GM19397 (cell line): Measurements from ENCODE around the gene IZUMO2.
"Not testable (repeated sequence)": the region's sequence is repeated elsewhere in the genome, so short reads cannot be mapped to it uniquely, and the experiment has no call there.

Experiments
- ATAC-seq: cut with Tn5 transposase; IDR thresholded peaks from one replicate; pipeline ENCODE4 v1.9.1; 2021; ENCODE audit warnings: mild to moderate bottlenecking, moderate library complexity; ENCODE audit not compliant: unreplicated experiment

The IZUMO2 gene

GRCh38 chr19:50187937-50188336, 24.9 kb upstream of the IZUMO2 start:
- no peak for ATAC-seq

DNA sequence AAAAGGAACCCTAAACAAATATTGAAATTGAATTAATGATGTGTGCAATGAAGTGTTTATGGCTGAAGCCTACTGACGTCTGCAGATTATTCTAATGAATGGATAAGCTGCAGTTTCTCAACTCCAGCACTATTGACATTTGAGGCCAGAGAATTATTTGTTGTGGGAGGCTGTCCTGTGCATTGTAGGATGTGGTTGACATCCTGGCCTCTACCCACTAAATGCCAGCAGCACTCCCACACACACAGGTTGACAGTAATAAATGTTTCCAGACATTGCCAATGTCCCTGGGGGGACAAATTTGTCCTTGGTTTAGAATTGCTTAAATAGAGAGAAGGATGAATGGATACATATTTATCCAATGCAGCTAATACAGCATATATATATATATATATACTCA, 21.1 kb upstream of the IZUMO2 start:
- no peak for ATAC-seq

- ATAC-seq = no peak
Observed at GRCh38 chr19:50181121-50181520, 18.0 kb upstream of the IZUMO2 start.

GRCh38 chr19:50178859-50179537, 15.9 kb upstream of the IZUMO2 start:
- no peak for ATAC-seq

- ATAC-seq = no peak
Observed at GRCh38 chr19:50178320-50178719, 15.2 kb upstream of the IZUMO2 start.

DNA sequence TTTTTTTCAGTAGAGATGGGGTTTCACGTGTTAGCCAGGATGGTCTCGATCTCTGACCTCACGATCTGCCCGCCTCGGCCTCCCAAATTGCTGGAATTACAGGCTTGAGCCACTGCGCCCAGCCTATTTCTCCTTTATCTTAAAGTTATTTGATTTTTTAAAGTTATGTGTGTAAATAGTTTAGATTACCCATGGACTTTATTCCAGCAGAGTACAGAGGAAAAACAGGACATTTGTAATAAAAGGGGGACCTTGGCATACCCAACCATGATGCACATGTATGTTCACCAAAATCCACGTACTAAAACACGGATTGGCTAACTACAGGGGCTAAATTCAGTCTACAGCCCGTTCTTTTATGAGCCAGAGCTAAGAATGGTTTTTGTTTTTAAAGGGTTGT, 13.7 kb upstream of the IZUMO2 start:
- no peak for ATAC-seq

- no peak for ATAC-seq
Observed at GRCh38 chr19:50175924-50176323, 12.8 kb upstream of the IZUMO2 start.

- no peak for ATAC-seq
Observed at GRCh38 chr19:50174100-50174793, 11.2 kb upstream of the IZUMO2 start.

DNA sequence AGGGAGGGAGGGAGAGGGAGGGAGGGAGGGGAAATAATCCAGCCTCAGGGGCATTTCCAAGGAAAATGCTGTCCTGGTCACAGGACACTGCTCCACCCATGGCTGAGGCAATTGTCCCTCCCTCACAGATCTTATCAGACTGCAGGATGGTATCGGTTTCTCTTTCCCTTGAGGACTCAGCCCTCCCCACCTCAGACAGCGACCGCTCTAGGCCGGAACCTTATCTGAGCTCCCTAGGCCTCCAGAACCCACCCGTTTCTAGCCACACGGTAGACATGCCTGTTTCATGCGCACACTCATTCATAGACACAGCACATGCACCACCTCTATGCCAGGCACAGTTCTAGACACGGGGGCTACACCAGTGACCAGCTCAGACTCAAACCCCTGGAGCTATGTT, 10.0 kb upstream of the IZUMO2 start:
- no peak for ATAC-seq

DNA sequence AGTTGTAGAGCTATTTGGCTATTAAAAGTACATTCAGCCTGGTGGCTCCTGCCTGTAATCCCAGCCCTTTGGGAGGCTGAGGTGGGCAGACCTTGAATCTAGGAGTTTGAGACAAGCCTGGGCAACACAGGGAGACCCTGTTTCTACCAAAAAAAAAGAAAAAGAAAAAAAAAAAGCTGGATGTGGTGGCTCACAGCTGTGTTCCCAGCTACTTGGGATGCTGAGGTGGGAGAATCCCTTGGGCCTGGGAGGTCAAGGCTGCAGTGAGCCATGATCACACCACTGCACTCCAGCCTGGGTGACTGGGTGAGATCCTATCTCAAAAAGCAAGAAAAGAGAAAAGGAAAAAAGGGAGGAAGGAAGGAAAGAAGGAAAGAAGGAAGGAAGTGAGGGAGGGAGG, 9.6 kb upstream of the IZUMO2 start:
- ATAC-seq = no peak

GRCh38 chr19:50171752-50172151, 8.7 kb upstream of the IZUMO2 start:
- no peak for ATAC-seq

DNA sequence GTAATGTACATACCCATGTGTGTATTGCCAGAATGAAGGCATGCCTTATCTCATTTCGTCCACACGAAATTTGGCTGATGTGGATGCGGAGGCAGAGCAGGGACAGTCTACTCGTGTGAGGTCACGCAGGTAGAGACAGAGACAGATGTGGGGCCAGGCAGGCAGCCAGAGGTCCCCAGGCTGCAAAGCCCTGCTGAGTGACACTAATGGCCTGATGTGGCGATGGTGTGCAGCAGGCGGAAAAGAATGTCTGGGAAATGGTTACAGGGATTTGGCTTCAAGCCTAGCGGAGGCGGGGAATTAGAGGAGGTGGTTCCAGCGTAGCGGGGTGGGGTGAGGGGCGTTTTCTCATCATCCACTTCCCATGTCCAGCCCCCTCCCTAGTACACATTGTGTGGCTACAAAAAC, 4.2 kb upstream of the IZUMO2 start:
- no peak for ATAC-seq

- no peak for ATAC-seq
Observed at GRCh38 chr19:50159078-50159477, 4.0 kb downstream of the IZUMO2 start.

GRCh38 chr19:50158577-50158976, 4.5 kb downstream of the IZUMO2 start:
- no peak for ATAC-seq

- ATAC-seq = no peak
Observed at GRCh38 chr19:50155520-50156109, 7.5 kb downstream of the IZUMO2 start.

DNA sequence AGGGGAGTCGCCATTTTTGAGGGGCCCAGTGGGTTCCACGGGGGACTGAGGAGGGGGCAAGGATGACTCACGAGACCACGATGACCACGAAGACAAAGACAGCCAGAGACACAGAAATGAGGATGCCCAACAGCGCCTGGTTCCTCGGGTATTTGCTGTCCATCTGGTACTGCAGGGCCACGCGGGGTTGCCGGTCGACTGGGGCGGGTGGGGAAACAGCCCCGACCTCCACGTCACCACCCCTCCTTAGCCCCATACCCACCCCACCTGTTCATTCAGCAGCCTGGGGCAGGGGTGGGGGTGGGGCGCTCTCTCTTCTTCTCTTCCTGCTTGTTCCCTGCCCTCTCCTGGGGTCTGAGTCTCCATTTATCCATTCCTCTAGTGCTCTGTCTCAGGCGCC, 8.6 kb downstream of the IZUMO2 start:
- ATAC-seq = no peak

GRCh38 chr19:50152578-50152977, 10.5 kb downstream of the IZUMO2 start:
- ATAC-seq = no peak

DNA sequence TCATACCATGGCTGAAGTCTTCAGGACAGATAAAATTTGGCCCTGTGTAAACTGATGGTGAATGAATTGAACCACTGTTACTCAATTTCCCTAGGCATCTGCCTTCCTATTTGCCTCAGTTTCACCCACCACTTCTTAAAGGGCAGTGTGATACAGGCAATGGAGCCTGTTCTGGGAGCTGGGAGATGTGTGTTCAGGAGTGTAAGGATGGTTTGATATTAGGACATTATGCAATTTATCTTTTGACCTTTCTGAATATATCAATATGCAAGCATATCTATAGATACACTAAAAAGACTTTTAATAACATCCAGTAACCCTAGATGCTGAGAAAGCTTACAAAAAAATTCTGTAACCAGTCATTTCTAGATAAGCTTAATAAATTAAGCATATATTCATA, 14.6 kb downstream of the IZUMO2 start:
- ATAC-seq = no peak

DNA sequence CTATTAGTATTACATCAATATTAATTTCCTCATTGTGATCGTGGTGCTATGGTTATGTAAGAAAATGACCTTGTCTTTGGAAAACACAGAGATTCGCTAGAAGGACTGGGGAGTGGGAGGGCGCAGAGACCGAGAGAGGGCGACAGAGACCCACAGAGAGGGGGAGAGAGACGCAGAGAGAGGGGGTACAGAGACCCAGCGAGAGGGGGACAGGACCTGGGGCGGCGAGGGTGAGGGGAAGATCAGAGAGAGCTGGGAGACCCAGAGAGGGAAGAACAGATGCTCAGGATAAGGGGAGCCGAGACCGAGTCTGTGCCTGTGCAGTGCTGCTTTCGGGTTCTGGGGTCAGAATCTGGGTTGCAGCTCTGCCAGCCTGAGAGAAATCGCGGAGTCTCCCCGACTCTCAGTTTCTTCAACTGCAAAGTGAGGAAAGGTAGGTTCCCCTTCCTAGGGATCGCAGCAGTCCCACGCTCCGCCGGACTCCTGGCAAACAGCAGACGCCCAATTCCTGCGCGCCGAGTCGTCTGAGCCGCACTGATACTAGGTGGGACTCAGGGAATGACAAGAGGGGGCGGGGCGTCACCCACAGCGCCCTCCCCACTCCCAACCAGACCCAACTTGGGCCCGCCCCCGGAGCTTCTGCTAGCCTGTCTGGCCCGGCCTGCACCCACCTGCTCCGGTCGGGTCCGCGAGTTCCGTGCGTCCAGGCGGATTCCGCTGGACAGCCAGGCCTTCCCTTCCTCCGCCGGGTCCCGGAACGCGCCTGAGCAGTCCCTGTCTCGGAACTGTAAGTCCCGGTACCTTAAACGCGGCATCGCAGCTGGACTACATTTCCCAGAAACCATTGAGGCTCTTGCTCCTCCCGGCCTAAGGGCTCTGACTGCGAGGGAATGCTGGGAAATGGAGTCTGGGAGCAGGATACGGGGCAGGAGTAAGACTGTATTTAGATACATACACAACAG, 15.3 kb downstream of the IZUMO2 start:
- no peak for ATAC-seq

DNA sequence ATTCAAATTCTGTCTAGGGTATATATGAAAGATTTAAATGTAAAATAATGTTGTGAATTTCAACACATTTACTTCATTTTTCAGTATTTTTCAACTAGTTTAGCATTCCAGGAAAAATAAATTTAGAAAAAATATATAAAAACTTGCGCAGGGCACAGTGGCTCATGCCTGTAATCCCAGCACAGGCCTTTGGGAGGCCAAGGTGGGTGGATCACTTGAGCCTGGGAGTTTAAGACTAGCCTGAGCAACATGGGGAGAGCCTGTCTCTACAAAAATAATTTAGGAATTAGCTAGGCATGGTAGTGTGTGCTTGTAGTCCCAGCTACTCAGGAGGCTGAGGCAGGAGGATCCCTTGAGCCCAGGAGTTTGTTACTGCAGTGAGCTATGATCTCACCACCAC, 21.2 kb downstream of the IZUMO2 start:
- not testable (repeated sequence) for ATAC-seq
